Rectal smooth muscle tissue (tissue), 1 donor: ENCODE measurements around the gene PAK1.

ENCODE experiments used
- H3K27ac ChIP-seq: one replicate; pipeline ENCODE4 v1.7.0; 2013; ENCODE audit warnings: low read depth, low read length, inconsistent platforms
- H3K27me3 ChIP-seq: one replicate; pipeline ENCODE4 v1.7.0; 2013; ENCODE audit warnings: low read length; ENCODE audit not compliant: control insufficient read depth, insufficient read depth
- H3K36me3 ChIP-seq: one replicate; pipeline ENCODE4 v1.7.0; 2013; ENCODE audit warnings: low read length; ENCODE audit not compliant: control insufficient read depth, insufficient read depth
- H3K4me1 ChIP-seq: one replicate; pipeline ENCODE4 v1.7.0; 2013; ENCODE audit warnings: low read length; ENCODE audit not compliant: control insufficient read depth, insufficient read depth
- H3K4me3 ChIP-seq: one replicate; pipeline ENCODE4 v1.7.0; 2013; ENCODE audit warnings: low read length
- H3K9ac ChIP-seq: one replicate; pipeline ENCODE4 v1.7.0; 2013; ENCODE audit warnings: low read length

PAK1 gene

DNA sequence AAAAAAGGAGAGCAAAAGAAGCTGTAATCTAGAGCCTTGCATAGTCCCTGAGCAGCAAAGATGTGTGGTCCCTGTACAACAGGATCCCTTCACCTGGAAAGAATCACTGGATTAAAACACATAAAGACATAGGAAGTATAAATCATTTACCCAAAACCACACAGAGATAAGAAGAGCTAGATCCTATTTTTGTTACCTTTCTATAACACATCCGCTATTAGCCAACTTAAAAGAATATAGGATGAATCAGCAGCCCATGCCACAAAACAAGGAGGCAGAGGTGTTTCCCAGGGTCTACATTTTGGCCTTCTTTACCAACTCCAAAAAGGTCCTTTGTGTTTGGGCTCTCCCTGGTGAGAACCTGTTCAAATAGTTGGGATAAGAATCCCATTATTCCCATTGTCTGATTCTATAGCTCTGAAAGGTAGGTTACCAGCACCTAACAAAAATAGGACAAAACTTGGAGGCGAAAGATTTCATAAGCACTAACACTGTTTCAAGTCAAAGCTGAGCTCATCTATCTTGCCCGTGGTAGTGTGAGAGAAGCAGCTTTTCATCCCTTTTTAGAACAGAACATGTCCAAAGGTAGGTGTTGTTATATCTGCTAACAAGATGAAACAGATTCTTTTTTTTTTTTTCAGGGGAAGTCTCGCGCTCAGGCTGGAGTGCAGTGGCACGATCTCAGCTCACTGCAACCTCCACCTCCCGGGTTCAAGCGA lies 26.8 kb downstream of the PAK1 start:
- H3K27me3 ChIP-seq = no peaks in the 10 kb centered on the region
- H3K4me3 ChIP-seq = no peak overlapping the region
- H3K36me3 ChIP-seq = no peaks in the 10 kb centered on the region
- H3K27ac ChIP-seq = no peak overlapping the region
- H3K9ac ChIP-seq = no peak overlapping the region
- H3K4me1 ChIP-seq = no peaks in the 10 kb centered on the region

DNA sequence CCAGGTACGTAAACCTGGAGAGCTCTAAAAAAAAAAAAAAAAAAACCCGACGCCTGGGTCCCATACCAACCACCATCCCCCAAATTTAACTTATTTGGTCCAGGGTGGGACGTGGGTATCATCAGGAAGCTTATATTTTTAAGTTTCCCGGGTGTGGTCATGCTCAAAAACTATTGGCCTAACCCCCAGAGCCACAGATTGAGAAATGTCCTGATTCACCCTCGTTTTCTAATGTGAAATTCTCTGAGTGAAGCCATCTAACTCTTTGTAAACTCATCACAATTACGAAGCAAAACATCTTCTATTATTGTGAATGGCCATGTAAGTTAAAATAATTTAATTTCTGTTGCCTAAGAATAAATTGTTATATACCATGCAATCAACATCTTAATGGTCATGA lies 29.6 kb downstream of the PAK1 start:
- no peak overlapping the region for H3K4me3 ChIP-seq
- H3K9ac ChIP-seq = no peak overlapping the region
- no peaks in the 10 kb centered on the region for H3K36me3 ChIP-seq
- H3K27ac ChIP-seq = no peak overlapping the region
- no peaks in the 10 kb centered on the region for H3K4me1 ChIP-seq
- H3K27me3 ChIP-seq = no peaks in the 10 kb centered on the region

DNA sequence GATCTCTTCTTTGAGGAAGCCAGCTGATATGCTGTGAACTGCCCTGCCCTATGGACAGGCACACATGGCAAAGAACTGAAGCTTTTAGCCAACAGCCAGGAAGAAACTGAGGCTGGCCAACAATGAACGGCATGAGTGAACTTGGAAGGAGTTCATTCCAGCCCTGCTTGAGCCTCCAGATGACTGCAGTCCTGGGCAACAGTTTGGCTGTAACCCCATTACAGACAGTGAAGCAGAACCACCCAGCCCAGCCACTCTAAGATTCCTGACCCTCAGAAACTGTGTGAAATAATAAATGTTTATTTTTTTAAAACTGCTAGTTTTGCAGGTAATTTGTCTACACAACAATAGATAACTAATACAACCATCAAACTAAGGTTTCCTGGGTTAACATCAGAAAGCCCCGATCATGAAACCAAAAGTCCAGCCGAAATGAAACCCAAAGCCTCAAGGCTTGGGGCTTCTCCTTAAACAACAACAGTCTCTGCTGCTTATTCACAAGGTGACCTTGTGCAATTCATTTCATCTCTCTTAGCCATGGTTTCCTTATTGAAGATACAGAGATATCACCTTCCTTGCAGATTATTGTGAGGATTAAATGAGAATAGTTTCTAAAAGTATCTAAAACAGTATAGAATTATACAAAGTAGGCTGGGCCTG lies 31.4 kb downstream of the PAK1 start:
- no peaks in the 10 kb centered on the region for H3K27me3 ChIP-seq
- no peak overlapping the region for H3K9ac ChIP-seq
- H3K27ac ChIP-seq = no peak overlapping the region
- no peak overlapping the region for H3K4me3 ChIP-seq
- no peaks in the 10 kb centered on the region for H3K4me1 ChIP-seq
- no peaks in the 10 kb centered on the region for H3K36me3 ChIP-seq

DNA sequence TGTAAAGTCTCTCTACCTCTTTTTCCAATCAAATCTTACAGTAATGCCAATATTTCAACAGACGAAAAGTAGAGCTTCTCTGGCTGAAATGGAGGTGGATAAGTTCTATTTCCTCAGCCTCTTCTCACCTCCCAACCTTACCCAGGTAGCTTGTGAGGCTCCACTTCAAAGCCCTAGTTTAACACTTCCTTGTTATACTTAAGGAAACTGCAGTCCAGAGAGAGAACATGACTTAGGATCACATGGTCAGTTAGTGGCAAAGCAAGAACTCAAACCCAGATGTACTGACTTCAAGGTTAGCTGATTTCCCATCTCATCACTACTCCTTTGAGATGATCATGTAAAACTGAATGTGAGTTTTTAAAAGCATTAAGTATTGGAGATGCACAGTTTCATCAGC lies 32.5 kb downstream of the PAK1 start:
- H3K9ac ChIP-seq = no peak overlapping the region
- H3K4me1 ChIP-seq = no peaks in the 10 kb centered on the region
- no peaks in the 10 kb centered on the region for H3K27me3 ChIP-seq
- no peak overlapping the region for H3K27ac ChIP-seq
- H3K36me3 ChIP-seq = no peaks in the 10 kb centered on the region
- H3K4me3 ChIP-seq = no peak overlapping the region

DNA sequence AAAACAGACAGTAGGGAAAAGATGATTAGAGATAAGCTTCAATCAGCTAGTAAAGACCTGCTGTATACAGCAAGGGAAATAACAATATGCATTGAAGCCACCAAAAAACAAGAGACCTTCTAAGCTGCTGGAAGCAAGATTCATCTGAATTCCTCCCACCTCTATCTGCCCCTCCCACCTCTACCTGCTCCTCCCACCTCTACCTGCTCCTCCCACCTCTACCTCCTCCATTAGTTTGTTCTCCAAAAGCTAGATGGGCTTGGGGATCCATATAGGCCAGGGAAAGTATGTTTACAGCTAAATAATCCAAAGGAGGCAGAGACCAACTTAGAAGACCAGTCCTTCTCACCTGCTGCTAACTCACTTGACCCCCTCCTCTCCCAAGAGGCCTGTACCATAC lies 33.2 kb downstream of the PAK1 start:
- Histone ChIP-seq H3K9ac (no peak overlapping the region), H3K4me3 (no peak overlapping the region), H3K36me3 (no peaks in the 10 kb centered on the region), H3K27me3 (no peaks in the 10 kb centered on the region), H3K4me1 (no peaks in the 10 kb centered on the region), H3K27ac (no peak overlapping the region)

DNA sequence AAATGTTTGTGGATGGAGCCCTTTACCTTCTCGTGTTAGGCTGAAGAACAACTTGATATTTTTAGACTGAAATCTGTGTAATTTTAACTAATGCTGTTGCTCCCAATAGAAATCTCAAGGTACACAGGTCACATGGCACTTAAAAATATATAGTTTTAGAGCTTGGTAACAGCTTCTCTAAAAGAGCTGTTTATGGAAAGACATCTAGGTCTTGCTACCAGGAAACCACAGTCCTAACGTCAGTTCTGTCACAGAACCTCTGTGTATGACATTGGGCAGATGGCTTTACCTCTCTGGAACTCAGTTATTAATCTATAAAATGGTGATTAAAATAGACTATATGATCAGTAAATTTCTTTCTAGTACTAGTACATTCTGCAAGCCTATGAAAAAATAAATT lies 35.4 kb downstream of the PAK1 start:
- no peaks in the 10 kb centered on the region for H3K27me3 ChIP-seq
- H3K27ac ChIP-seq = no peak overlapping the region
- H3K4me1 ChIP-seq = no peaks in the 10 kb centered on the region

DNA sequence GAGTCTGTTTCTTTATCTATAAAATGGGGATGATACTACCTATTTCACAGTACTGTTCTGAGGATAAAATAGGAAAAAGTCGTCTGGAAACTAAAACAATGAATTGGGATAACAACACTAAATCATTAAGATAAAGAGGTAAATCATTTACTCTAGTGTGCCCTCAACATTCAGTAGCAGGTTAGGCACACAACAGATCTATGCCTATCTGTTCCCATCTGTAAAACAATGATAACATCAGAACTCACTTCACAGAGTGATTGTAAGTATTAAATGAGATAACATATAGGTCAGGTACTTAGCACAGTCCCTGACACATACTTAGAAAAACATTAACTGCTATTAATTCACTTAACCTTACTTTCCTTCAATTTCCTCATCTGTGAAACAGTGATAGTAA lies 36.9 kb downstream of the PAK1 start:
- Histone ChIP-seq H3K9ac (no peak overlapping the region), H3K4me1 (no peaks in the 10 kb centered on the region), H3K27me3 (no peaks in the 10 kb centered on the region), H3K4me3 (no peak overlapping the region), H3K27ac (no peak overlapping the region), H3K36me3 (no peaks in the 10 kb centered on the region)

More for the DNA sequence above, 35.4 kb downstream of the PAK1 start:
- no peaks in the 10 kb centered on the region for H3K36me3 ChIP-seq
- H3K4me3 ChIP-seq = no peak overlapping the region
- no peak overlapping the region for H3K9ac ChIP-seq

DNA sequence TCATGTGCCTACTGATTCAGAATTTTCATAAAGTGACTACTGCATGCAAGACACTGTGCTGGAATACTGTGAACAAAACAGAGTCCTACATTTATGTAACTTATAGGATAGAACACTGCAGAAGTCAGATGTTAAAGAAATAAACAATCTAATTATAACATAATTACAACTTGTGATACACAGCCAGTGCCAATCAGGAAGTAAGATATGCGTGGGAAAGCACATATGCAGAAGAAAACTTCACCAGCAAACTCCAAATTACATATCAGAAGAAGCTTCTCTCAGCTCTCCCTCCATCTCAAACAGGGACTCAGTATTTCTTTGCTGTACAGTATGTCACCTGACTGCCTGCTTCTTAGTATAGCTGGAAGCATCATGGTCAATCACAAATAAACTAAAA lies 37.4 kb downstream of the PAK1 start:
- Histone ChIP-seq H3K9ac (no peak overlapping the region), H3K36me3 (no peaks in the 10 kb centered on the region), H3K27ac (no peak overlapping the region), H3K4me1 (no peaks in the 10 kb centered on the region), H3K27me3 (no peaks in the 10 kb centered on the region), H3K4me3 (no peak overlapping the region)

DNA sequence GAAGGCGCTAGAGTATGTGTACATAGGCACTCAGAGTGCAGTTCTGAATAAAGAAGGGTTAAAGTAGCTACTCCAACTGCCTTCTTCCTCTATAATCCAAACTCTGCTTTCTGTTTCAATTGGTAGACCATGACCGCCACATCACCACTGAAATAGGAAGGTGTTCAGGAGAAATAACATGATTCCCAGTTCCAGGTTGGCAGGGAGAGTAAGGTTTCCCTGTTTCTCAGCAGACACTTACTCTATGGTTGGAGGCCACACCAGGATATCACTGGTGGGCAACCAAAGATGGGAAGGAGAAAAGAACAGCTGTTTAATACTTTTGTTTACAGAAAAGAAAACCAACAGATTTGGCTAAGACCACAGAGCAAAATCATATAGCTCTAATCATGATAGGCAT lies 37.9 kb downstream of the PAK1 start:
- H3K9ac ChIP-seq = no peak overlapping the region
- H3K4me3 ChIP-seq = no peak overlapping the region
- no peaks in the 10 kb centered on the region for H3K27me3 ChIP-seq
- H3K27ac ChIP-seq = no peak overlapping the region
- H3K36me3 ChIP-seq = no peaks in the 10 kb centered on the region
- no peaks in the 10 kb centered on the region for H3K4me1 ChIP-seq

DNA sequence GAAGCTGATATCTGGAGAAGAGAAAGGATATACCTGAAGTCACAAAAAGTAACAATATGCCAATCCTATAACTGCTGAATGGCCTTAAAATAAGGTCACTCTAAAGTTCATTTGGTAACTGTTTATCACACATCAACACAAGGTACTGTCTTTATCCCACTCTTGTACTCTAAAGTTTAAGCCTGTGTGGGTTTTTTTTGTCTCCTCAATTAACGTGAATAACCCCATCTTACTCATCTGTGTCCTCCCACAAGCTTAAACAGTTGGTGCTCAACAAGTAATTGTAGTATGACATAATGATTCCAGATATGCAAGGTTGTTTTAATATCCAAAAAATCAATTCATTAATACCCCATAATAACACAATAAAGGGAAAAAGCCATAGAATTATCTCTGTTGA lies 42.1 kb downstream of the PAK1 start:
- H3K4me3 ChIP-seq = no peak overlapping the region
- no peak overlapping the region for H3K9ac ChIP-seq
- H3K27me3 ChIP-seq = no peaks in the 10 kb centered on the region
- no peak overlapping the region for H3K27ac ChIP-seq
- H3K4me1 ChIP-seq = no peaks in the 10 kb centered on the region
- H3K36me3 ChIP-seq = no peaks in the 10 kb centered on the region

DNA sequence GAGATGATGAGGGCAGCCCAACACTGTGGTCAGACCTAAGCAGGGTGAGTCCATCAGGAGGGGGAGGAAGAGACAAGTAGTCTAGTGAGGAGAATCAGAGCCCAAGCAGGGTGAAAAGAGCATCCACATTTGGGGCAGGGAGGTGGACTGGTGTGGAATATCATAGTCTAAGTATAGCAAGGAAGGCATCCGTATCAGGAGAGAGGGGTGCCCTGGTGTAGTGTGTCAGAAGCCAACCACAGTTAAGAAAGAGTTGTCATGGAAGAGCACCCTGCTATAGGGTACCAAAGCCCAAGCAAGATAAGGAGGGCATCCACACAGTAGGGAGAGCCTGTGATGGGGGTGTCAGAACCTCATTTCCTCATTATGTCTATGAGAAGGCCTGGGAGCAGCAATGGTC lies 45.3 kb downstream of the PAK1 start:
- Histone ChIP-seq H3K9ac (no peak overlapping the region), H3K27ac (no peak overlapping the region), H3K27me3 (no peaks in the 10 kb centered on the region), H3K4me3 (no peak overlapping the region), H3K4me1 (no peaks in the 10 kb centered on the region), H3K36me3 (no peaks in the 10 kb centered on the region)

DNA sequence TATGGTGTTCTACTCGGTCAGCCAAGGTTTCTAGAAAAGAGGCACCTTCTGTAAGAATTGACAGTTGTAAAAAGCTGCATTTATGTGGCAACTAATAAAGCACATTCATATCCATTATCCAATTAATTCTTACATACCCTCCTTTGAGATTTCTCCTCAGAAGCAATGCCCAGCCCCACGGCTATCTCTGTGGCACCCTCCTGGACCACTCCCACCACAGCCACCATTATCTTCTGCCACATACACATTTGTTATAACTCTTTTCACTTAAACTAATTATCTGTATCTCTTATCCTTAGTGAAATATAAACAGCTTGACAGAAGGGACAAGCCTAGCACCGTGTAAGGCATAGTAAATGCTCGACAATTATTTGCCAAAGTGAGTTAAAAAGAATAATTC lies 48.5 kb downstream of the PAK1 start:
- Histone ChIP-seq H3K4me1 (no peaks in the 10 kb centered on the region), H3K27ac (no peak overlapping the region), H3K4me3 (no peak overlapping the region), H3K36me3 (no peaks in the 10 kb centered on the region), H3K27me3 (no peaks in the 10 kb centered on the region), H3K9ac (no peak overlapping the region)

DNA sequence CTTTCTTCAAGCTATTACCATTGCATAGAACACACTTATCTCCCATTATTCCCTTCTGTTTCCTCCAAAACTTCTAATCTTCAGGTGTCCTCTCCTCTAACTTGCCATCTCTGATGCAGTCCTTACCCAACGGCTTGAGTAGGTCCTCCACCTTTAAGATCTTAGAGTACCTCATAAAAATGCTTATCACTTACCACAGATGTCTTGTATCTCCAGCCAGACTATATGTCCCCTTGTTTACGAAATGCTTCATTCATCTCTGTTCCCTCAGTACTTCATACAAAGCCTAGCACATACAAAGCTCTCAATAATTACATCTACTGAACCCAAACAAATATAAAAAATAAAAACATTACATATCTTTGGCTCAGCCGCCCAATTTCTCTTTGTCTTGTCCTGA lies 49.2 kb downstream of the PAK1 start:
- no peak overlapping the region for H3K27ac ChIP-seq
- no peaks in the 10 kb centered on the region for H3K27me3 ChIP-seq
- no peak overlapping the region for H3K9ac ChIP-seq
- H3K4me3 ChIP-seq = no peak overlapping the region
- no peaks in the 10 kb centered on the region for H3K4me1 ChIP-seq
- H3K36me3 ChIP-seq = no peaks in the 10 kb centered on the region
